ENCODE measurements around the gene PTPRB.

Gene PTPRB

DNA sequence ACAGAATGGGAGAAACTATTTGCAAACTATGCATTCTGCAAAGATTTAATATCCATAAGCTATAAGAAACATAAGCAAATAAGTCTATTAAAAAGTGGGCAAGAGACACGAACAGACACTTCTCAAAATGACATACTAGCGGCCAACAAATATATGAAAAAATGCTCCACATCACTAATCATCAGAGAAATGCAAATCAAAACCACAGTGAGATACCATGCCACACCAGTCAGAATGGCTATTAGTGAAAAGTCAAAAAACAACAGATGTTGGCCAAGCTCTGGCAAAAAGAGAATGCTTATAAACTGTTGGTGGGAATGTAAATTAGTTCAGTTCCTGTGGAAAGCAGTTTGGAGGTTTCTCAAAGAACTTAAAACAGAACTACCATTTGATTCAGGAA, 149.8 kb downstream of the PTPRB start:
- TF ChIP-seq, protein P1, sequence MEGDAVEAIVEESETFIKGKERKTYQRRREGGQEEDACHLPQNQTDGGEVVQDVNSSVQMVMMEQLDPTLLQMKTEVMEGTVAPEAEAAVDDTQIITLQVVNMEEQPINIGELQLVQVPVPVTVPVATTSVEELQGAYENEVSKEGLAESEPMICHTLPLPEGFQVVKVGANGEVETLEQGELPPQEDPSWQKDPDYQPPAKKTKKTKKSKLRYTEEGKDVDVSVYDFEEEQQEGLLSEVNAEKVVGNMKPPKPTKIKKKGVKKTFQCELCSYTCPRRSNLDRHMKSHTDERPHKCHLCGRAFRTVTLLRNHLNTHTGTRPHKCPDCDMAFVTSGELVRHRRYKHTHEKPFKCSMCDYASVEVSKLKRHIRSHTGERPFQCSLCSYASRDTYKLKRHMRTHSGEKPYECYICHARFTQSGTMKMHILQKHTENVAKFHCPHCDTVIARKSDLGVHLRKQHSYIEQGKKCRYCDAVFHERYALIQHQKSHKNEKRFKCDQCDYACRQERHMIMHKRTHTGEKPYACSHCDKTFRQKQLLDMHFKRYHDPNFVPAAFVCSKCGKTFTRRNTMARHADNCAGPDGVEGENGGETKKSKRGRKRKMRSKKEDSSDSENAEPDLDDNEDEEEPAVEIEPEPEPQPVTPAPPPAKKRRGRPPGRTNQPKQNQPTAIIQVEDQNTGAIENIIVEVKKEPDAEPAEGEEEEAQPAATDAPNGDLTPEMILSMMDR (IDR thresholded peaks at IDR 0.05; ENCODE audit: control insufficient read depth, extremely low read depth, insufficient read depth) = no peak
- no peak for DNase-seq (ENCODE audit: low read depth)
- H3K4me3 ChIP-seq (ENCODE audit: low read depth, low read length) = no peak overlapping the region

DNA sequence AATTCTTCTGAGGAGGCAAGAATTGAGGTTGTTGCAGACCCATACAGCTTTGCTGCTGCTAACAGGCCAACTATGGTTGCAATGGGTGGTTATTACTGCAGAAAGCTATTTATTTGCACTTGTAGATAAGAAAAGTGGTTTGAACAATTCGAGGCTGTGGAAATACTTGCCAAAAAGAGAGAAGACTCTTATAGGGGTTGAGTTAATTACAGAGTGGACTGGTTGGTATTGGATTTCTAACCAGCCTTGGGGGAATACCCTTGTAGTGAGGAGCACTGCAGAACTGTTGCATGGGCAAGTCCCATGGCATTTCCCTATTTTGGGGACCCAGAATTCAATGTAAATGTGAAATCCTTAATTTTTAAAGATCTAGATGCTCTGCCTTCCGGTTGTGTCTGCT, 150.6 kb downstream of the PTPRB start:
- DNase-seq (ENCODE audit: low read depth) = no peak

GRCh38 chr12:70485704-70486103, 151.5 kb downstream of the PTPRB start:
- DNase-seq (ENCODE audit: low read depth) = no peak
- TF ChIP-seq, protein P1 (IDR thresholded peaks at IDR 0.05; ENCODE audit: control insufficient read depth, extremely low read depth, insufficient read depth) = no peak
- no peak overlapping the region for H3K4me3 ChIP-seq (ENCODE audit: low read depth, low read length)

More for the DNA sequence above, 150.6 kb downstream of the PTPRB start:
- no peak overlapping the region for H3K4me3 ChIP-seq (ENCODE audit: low read depth, low read length)
- TF ChIP-seq, protein P1 (IDR thresholded peaks at IDR 0.05; ENCODE audit: control insufficient read depth, extremely low read depth, insufficient read depth) = no peak

GRCh38 chr12:70484464-70484863, 152.8 kb downstream of the PTPRB start:
- DNase-seq (ENCODE audit: low read depth) = no peak
- H3K4me3 ChIP-seq (ENCODE audit: low read depth, low read length) = no peak overlapping the region
- TF ChIP-seq, protein P1 (IDR thresholded peaks at IDR 0.05; ENCODE audit: control insufficient read depth, extremely low read depth, insufficient read depth) = no peak

DNA sequence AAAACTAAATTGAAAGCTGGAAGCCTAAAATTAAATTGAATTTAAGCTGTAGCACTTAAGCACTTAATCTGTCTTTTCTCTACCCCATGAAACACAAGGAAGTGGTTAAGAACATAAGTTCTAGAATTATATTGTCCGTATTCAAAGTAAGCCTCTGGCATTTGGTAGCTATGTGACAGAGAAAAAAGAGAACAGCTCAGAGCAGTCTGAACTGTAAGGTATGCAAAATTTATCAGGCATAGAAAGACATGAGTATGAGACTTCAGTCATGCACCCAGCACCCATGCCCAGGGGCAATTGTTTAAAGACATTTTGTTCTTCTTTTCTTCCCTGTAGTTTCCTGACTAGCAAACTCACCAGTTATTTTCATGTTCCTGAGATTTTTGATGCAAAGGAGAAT, 154.5 kb downstream of the PTPRB start:
- no peak overlapping the region for H3K4me3 ChIP-seq (ENCODE audit: low read depth, low read length)
- TF ChIP-seq, protein P1 (IDR thresholded peaks at IDR 0.05; ENCODE audit: control insufficient read depth, extremely low read depth, insufficient read depth) = no peak
- DNase-seq (ENCODE audit: low read depth) = no peak

DNA sequence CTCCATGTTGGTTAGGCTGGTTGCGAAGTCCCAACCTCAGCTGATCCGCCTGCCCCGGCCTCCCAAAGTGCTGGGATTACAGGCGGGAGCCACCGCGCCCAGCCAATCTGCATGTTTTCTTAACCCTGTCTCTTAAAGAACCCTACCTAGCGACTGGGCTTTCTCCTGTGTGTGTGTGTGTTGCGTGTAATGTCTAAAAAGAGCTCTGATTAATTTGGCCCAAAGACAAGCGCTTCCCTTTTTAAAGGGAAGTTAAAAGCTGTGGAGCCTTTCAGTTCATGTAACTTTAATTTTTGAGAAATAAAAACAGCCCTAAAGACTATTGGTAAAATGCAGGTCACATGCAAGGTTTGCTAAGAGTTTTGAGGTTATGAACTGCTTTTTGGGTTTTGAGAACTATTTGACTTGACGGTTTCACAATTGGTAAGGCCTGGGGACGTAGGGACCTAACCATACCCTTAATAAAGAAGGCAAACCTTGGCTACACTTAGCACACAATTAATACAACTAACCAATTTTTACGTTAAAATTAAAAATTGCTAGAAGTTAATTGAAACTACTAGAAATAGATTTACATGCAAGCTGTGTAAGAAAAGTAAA, 167.9 kb downstream of the PTPRB start:
- no peak for DNase-seq (ENCODE audit: low read depth)
- TF ChIP-seq, protein P1 (IDR thresholded peaks at IDR 0.05; ENCODE audit: control insufficient read depth, extremely low read depth, insufficient read depth) = no peak
- no peak overlapping the region for H3K4me3 ChIP-seq (ENCODE audit: low read depth, low read length)

- H3K4me3 ChIP-seq (ENCODE audit: low read depth, low read length) = no peak overlapping the region
- TF ChIP-seq, protein P1 (IDR thresholded peaks at IDR 0.05; ENCODE audit: control insufficient read depth, extremely low read depth, insufficient read depth) = no peak
- DNase-seq (ENCODE audit: low read depth) = no peak
These were observed 168.5 kb downstream of the PTPRB start for GRCh38 chr12:70468741-70469140.

All from LNCaP clone FGC (cell line).